Prostate gland (tissue), 2 donors: ENCODE results near the gene RASL10B.

Source experiments
- POLR2A ChIP-seq: fragments of 450-650 bp; IDR thresholded peaks from one replicate; pipeline ENCODE4 v1.6.1; 2016; ENCODE audit warnings: antibody characterized with exemption, mild to moderate bottlenecking
- POLR2AphosphoS5 ChIP-seq: sonication (generic); formaldehyde crosslinking; IDR thresholded peaks from one replicate; pipeline ENCODE4 v1.6.1; 2017; ENCODE audit warnings: antibody characterized with exemption
- TF ChIP-seq, protein P1 (sequence below), 4 experiments: fragments of 200-600 bp in 2 of 4; fragments of 450-650 bp in 2 of 4; sonication (generic) in 2 of 4; IDR thresholded peaks; 1 replicate in 3 of 4; 2 replicates in 1 of 4; pipeline ENCODE4 v1.5.1; 2016 to 2019; ENCODE audit warnings: antibody characterized with exemption in 4 of 4, mild to moderate bottlenecking in 2 of 4, moderate library complexity in 2 of 4

DNA sequence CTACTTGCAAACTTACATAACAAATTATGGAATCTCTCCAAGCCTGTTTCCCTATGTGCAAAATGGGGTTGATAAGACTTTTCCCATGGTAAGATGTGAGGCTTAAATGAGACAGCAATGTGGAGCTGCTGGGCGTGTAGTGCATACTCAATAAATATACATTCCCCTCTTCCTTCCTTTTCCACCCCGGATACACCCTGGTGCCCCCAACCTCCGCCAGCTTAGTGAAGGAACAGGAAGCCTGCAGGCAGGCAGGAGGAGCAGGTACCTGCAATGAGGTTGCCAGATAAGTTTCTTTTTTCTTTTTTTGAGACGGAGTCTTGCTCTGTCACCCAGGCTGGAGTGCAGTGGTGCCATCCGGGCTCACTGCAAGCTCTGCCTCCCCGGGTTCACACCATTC is 44.1 kb downstream of the RASL10B start:
- no peak for TF ChIP-seq POLR2AphosphoS5
- TF ChIP-seq, protein P1, sequence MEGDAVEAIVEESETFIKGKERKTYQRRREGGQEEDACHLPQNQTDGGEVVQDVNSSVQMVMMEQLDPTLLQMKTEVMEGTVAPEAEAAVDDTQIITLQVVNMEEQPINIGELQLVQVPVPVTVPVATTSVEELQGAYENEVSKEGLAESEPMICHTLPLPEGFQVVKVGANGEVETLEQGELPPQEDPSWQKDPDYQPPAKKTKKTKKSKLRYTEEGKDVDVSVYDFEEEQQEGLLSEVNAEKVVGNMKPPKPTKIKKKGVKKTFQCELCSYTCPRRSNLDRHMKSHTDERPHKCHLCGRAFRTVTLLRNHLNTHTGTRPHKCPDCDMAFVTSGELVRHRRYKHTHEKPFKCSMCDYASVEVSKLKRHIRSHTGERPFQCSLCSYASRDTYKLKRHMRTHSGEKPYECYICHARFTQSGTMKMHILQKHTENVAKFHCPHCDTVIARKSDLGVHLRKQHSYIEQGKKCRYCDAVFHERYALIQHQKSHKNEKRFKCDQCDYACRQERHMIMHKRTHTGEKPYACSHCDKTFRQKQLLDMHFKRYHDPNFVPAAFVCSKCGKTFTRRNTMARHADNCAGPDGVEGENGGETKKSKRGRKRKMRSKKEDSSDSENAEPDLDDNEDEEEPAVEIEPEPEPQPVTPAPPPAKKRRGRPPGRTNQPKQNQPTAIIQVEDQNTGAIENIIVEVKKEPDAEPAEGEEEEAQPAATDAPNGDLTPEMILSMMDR (IDR thresholded peaks at IDR 0.05), result no peak
- no peak for TF ChIP-seq POLR2A
